Colonic mucosa (tissue), 4 donors: ENCODE results near the gene ZFHX3. TPM values are rescaled to one million over a fixed set of nuclear protein-coding genes. Genes with fewer than 3 reads are reported as not detected.

ENCODE experiments used
- DNase-seq: peaks from one replicate; pipeline ENCODE4 v3.0.0-alpha.2; 2020
- H3K27ac ChIP-seq: fragments of 200-600 bp; one replicate; pipeline ENCODE4 v1.8.0; 2021
- H3K27me3 ChIP-seq: fragments of 200-600 bp; one replicate; pipeline ENCODE4 v1.8.0; 2021
- H3K36me3 ChIP-seq: fragments of 200-600 bp; one replicate; pipeline ENCODE4 v1.8.0; 2021
- H3K4me1 ChIP-seq: fragments of 200-600 bp; one replicate; pipeline ENCODE4 v1.8.0; 2021; ENCODE audit warnings: mild to moderate bottlenecking
- H3K4me3 ChIP-seq: fragments of 200-600 bp; one replicate; pipeline ENCODE4 v1.8.0; 2021
- H3K9ac ChIP-seq, 2 donors: one replicate each; pipeline ENCODE4 v1.7.0; 2013; ENCODE audit warnings: control low read depth in 2 of 2, low read depth in 2 of 2, low read length in 2 of 2
- H3K9me3 ChIP-seq: fragments of 200-600 bp; one replicate; pipeline ENCODE4 v1.8.0; 2021
- CTCF ChIP-seq: fragments of 200-600 bp; IDR thresholded peaks from one replicate; pipeline ENCODE4 v1.8.0; 2022; ENCODE audit warnings: antibody characterized with exemption, mild to moderate bottlenecking
- intact Hi-C: fragments of 100-400 bp; cut with DNase I; formaldehyde crosslinking; loops from one replicate; pipeline ENCODE4 v1.14.1; 2022
- total RNA-seq, 2 donors: library from RNA; stranded (reverse); fragmentation: NEBNext Ultra II Directional in 1 of 2; extraction: Animal tissue kit (Norgen Biotek cat#: 25700) in 1 of 2; gene quantifications; one replicate each; pipeline ENCODE4 v1.2.1, GENCODE V29; 2021
- donor health status: healthy.
- donor health status: DM: no; HTN: no; CAD: no.
- donor health status: DM: no; HTN: no; CAD: no.

The ZFHX3 gene
- total RNA-seq, 2 donors from 2014 or later: 10.5 to 12.8 TPM

GRCh38 chr16:72853575-72854266 is 194.2 kb downstream of the ZFHX3 start:
- no peaks in the 10 kb centered on the region for H3K9me3 ChIP-seq
- no peaks in the 10 kb centered on the region for H3K27me3 ChIP-seq
- no peak overlapping the region for H3K4me3 ChIP-seq
- no peak for DNase-seq
- no peak for TF ChIP-seq CTCF
- no peak overlapping the region for H3K9ac ChIP-seq
- intact Hi-C loops: no loop called here
- no peak overlapping the region for H3K27ac ChIP-seq
- H3K36me3 ChIP-seq: no peaks in the 10 kb centered on the region
- H3K4me1 ChIP-seq: no peaks in the 10 kb centered on the region

GRCh38 chr16:72852421-72852820 is 195.5 kb downstream of the ZFHX3 start:
- intact Hi-C loops: no loop called here
- no peak for DNase-seq
- H3K27ac ChIP-seq: no peak overlapping the region
- H3K4me1 ChIP-seq: no peaks in the 10 kb centered on the region
- H3K4me3 ChIP-seq: no peak overlapping the region
- no peaks in the 10 kb centered on the region for H3K36me3 ChIP-seq
- H3K9ac ChIP-seq: no peak overlapping the region
- no peaks in the 10 kb centered on the region for H3K27me3 ChIP-seq
- no peaks in the 10 kb centered on the region for H3K9me3 ChIP-seq
- TF ChIP-seq CTCF: no peak

- Histone ChIP-seq H3K27me3 (no peaks in the 10 kb centered on the region), H3K4me3 (no peak overlapping the region), H3K36me3 (no peaks in the 10 kb centered on the region), H3K9ac (no peak overlapping the region), H3K4me1 (no peaks in the 10 kb centered on the region), H3K27ac (no peak overlapping the region), H3K9me3 (no peaks in the 10 kb centered on the region)
- DNase-seq: no peak
- no peak for TF ChIP-seq CTCF
- intact Hi-C loops: no loop called here
Measured at GRCh38 chr16:72850853-72851252, 197.1 kb downstream of the ZFHX3 start.

GRCh38 chr16:72850021-72850420 is 197.9 kb downstream of the ZFHX3 start:
- Histone ChIP-seq H3K27me3 (no peaks in the 10 kb centered on the region), H3K4me1 (no peaks in the 10 kb centered on the region), H3K9me3 (no peaks in the 10 kb centered on the region), H3K4me3 (no peak overlapping the region), H3K27ac (no peak overlapping the region), H3K9ac (no peak overlapping the region), H3K36me3 (no peaks in the 10 kb centered on the region)
- intact Hi-C loops: no loop called here
- no peak for TF ChIP-seq CTCF
- DNase-seq: no peak

- H3K4me3 ChIP-seq: no peak overlapping the region
- no peak for TF ChIP-seq CTCF
- DNase-seq: peak; percentile 81
- intact Hi-C loops: no loop called here
- H3K9ac ChIP-seq: no peak overlapping the region
- no peak overlapping the region for H3K27ac ChIP-seq
- no peaks in the 10 kb centered on the region for H3K4me1 ChIP-seq
- H3K36me3 ChIP-seq: no peaks in the 10 kb centered on the region
- H3K9me3 ChIP-seq: no peaks in the 10 kb centered on the region
- no peaks in the 10 kb centered on the region for H3K27me3 ChIP-seq
Measured at GRCh38 chr16:72848759-72849664, 198.9 kb downstream of the ZFHX3 start.
